AG09309 (cell line): ENCODE results near the gene MAGED1.

Experiments
- DNase-seq: peaks from one replicate; pipeline ENCODE4 v3.0.0-alpha.2; 2010; ENCODE audit warnings: low read depth
- H3K4me3 ChIP-seq: 2 replicates; pipeline ENCODE4 v1.5.1; 2011; ENCODE audit warnings: mild to moderate bottlenecking, low read depth, low read length, moderate library complexity; ENCODE audit not compliant: control insufficient read depth
- TF ChIP-seq, protein P1 (sequence below): IDR thresholded peaks from 2 replicates; pipeline ENCODE4 v1.5.1; 2011; ENCODE audit warnings: mild to moderate bottlenecking, low read depth, low read length, inconsistent platforms; ENCODE audit not compliant: insufficient read depth, control insufficient read depth; ENCODE audit errors: missing control alignments

The MAGED1 gene

DNA sequence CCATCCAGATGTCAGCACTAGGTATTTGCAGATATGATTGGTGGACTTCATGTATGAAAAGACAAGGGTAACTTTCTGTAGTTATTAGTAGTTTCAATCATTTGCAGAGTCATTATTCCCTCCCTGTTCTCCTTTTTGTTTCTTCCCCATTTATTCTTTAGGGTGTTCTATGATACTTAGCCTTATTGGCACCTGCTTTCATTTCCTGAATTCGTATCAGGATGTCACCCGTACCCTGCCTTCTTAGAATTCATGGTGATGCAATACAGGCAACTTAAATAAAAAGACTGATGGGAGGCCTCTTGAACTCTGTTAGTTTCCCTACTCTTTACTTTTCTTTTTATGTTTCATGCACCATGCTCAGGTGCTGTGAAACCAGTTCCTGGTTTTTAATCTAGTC lies 24.2 kb downstream of the MAGED1 start:
- H3K4me3 ChIP-seq: no peak overlapping the region
- TF ChIP-seq, protein P1, sequence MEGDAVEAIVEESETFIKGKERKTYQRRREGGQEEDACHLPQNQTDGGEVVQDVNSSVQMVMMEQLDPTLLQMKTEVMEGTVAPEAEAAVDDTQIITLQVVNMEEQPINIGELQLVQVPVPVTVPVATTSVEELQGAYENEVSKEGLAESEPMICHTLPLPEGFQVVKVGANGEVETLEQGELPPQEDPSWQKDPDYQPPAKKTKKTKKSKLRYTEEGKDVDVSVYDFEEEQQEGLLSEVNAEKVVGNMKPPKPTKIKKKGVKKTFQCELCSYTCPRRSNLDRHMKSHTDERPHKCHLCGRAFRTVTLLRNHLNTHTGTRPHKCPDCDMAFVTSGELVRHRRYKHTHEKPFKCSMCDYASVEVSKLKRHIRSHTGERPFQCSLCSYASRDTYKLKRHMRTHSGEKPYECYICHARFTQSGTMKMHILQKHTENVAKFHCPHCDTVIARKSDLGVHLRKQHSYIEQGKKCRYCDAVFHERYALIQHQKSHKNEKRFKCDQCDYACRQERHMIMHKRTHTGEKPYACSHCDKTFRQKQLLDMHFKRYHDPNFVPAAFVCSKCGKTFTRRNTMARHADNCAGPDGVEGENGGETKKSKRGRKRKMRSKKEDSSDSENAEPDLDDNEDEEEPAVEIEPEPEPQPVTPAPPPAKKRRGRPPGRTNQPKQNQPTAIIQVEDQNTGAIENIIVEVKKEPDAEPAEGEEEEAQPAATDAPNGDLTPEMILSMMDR: no peak
- DNase-seq: no peak

GRCh38 chrX:51922561-51922960 lies 29.1 kb downstream of the MAGED1 start:
- no peak for DNase-seq
- no peak overlapping the region for H3K4me3 ChIP-seq
- TF ChIP-seq, protein P1: no peak

DNA sequence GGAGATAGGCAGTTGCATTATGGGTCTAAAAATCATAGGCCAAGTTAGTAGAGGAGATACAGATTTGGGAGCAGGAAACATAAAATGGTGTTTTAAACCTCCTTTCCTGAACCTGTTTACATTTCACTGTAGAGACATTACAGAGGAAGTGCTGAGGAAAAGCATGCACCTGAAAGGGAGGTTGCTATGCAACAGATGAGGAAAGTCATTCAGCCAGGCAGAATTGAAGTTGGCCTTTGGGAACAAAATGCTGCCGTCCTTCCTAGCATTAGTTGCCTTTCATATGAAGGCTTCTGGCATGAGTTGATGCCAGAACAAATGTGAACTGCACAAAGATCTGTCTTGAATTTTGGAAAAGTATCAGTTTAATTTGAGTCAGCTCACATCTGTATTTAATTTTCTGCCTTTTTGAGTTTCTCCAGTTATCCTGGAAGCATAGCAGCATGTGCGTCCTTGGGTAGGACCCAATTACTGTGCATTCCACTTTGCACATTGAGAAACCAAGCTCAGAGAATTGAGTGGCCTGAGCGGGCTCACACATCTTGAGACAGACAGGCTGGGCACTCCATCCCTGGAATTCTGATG lies 38.2 kb downstream of the MAGED1 start:
- no peak overlapping the region for H3K4me3 ChIP-seq
- no peak for DNase-seq
- TF ChIP-seq, protein P1: no peak
